HG02623 (cell line): Measurements from ENCODE around the gene FHIT.

Experiments used
- ATAC-seq: cut with Tn5 transposase; IDR thresholded peaks from one replicate; pipeline ENCODE4 v1.9.1; 2021; ENCODE audit warnings: moderate library complexity; ENCODE audit not compliant: unreplicated experiment

Gene FHIT

DNA sequence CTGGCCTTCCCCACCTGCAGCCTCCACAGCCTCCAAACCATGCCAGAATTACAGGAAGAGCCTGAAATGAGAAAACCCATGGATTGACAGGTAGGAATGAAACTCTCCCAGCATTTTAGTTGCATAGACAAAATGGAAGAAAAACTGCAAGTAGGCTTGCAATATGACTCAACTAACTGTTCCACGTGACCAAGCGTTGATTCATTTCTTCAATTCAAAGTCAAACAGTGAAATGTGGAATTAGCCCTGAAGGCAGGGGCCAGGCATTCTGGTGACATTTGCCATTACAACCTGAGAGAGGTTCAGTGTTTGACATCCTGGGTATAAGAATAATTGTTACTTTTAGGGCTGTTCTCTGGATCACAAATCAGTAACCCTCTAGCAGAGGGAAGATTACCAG lies 1525.0 kb downstream of the FHIT start:
- no peak for ATAC-seq

DNA sequence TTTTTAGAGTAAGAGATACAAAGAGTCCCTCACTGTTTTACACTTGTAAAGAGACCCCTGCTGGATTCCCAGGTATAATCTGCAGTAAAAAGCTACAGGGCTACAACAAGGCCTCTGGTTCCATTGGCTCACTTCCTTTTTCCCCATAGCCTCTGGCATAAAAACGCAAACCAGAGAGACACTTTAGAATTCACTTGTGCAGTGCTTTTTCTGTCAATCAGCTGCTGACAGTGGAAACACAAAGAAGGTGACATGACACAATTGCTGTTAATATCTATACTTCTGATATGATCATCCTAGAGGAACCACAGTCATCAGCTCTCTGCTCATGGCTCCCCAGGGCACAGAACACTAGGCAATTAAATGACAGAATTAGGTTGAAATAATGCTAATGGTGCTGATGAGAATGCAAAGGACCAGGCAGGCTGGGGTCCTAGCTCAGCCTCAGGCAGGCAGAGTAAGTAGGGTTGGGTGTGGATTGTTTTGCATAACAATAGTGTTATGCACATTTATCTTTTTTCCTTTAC lies 1533.5 kb downstream of the FHIT start:
- ATAC-seq: no peak

DNA sequence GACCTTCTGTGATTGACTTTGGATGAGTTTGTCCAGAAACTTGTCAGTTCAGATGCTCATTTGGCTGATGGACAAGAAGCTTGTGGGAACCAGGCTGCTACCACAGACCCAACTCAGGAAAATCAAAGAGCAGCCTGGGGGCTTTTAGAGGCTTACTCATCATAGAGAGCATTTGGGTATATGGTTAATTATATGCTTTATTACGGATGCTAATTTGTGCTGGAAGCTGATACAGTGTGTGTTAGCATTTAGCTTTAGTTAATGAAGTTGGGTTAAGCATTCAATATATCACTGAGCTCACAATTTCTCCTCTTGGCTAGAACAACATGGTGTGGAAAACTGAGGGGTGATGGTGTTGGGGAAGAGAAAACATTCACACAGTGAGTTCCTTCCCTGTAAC lies 1537.2 kb downstream of the FHIT start:
- no peak for ATAC-seq

DNA sequence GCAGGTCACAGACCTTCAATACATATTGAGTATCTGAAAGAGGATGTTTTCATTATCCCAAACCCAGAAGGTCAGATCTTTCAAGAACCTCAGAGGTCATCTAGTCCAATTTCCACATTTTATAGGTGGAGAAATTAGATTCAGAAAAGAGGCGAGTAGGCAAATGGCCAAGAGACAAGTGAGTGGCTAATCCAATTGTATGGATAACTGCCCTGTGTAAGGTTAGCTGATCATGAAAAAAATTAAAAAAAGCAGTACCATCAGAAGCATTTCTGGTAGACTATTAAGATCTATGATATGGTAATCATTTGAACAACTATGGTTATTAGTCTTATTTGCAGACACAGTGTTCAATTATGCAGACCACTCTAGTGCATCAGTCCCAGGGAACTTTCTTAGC lies 1540.7 kb downstream of the FHIT start:
- ATAC-seq: no peak

DNA sequence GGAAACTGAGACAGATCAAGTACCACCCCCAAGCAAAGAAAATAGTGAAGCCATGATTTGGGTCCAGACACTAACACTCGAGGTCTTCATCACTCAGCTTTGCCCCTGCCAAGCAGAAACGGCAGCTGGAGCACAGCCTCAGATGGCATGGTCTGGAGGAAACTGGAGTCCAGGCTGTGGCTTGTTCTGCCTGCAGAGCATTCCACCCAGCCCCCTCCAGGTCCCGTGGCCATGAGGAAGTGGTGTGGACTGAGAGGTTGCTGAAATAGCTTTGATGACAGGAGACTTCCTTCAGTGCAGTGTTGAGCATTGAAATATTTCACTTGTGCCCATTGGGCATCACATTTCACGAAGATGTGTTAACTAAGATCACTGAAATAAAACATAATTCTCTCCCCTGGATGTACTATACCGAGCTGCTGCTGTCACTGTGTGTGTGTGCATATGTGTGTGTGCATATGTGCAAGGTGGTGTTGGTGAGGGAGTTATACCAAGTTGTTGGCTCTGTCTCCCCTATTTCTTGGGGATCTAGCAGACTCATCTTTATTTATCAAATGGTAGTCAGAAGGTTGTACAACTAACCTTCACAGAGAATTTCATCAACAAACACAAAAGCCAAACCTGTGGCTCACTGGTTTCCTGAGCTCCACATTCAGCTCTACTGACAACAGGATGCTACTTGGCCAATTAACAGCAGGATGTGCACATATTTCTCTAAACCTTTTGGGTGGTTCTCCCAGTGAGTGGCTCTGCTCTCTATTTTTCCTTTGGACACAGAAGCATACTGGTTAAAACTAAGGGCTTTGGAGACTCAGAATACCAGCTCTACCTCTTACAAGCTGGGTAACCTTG lies 1541.3 kb downstream of the FHIT start:
- ATAC-seq: no peak

DNA sequence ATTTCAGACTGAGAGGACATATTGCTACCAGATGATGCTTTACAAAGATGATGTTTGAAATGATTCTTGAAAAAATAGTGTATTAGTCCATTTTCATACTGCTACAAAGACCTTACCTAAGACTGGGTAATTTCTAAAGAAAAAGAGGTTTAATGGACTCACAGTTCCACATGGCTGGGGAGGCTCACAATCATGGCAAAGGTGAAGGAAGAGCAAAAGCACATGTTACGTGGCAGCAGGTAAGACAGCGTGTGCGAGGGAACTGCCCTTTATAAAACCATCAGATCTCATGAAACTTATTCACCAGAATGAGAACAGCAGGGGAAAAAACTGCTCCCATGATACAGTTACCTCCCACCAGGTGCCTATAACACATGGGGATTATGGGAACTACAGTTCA lies 1543.0 kb downstream of the FHIT start:
- no peak for ATAC-seq

DNA sequence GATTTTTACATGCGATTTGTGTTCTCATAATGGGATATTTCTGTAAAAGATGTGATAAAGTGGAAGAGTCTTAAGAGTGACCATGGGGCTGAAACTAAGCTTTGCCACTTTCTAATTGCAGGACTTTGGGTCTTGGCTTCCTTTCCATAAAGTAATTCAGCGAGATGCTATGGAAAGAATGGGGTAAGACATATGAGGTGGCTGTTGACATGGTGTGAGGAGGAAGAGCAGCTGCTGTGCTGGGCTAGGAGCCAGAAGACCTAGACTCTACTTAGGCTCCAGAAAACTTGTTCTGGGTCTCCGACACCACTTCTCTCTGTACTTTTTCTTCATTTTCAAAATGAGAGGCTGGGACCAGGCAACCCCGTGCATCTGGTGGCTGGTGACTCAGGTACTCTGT lies 1547.0 kb downstream of the FHIT start:
- no peak for ATAC-seq

DNA sequence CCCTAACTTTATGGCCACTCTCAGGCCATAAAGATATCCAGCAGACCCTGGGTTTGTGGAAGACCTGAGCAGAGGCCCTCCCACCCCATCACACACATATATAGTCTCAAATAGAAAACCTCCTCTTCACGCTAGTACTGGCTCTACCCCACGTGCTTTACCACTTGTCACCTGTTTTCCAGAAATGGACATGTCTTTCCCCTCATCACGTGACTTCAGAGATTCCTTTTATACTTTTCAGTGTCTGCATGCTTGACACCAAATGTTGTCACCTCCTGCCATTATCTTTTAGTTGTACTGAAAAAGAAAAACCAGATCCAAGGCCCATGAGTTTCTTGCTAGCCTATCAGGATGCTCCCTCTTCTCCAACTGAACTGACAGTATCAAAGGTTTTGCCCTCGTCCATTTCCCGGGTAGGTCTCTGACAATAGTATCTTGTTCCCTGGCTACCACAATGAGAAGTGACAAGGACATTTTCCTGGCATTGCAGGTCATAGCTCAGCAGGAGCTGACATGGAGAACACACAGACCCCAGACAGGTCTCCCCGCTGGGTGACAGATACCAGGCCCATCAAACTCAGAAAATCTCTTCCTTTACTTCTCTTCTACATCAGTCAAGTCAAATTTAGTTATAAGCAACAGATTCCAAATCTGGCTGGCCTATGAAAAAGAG lies 1551.5 kb downstream of the FHIT start:
- ATAC-seq: no peak
